SK-N-SH treated with all-trans-retinoic acid at 6 μM for 48 hours (cell line): ENCODE data around the gene KPTN.

Source experiments
- PATZ1 ChIP-seq: fragments of 250-450 bp; sonication (Bioruptor Pico); IDR thresholded peaks from 2 replicates; pipeline ENCODE4 v1.8.0; 2020; ENCODE audit warnings: mild to moderate bottlenecking, moderate library complexity, borderline replicate concordance
- ZNF70 ChIP-seq: fragments of 450-650 bp; formaldehyde crosslinking; IDR thresholded peaks from 2 replicates; pipeline ENCODE4 v1.5.0; 2020; ENCODE audit warnings: mild to moderate bottlenecking, moderate library complexity
- ZNF8 ChIP-seq: fragments of 450-650 bp; formaldehyde crosslinking; IDR thresholded peaks from 2 replicates; pipeline ENCODE4 v1.5.0; 2020; ENCODE audit warnings: mild to moderate bottlenecking, moderate library complexity

- TF ChIP-seq ZNF8 (CRISPR knock-in tag) (no peak), ZNF70 (CRISPR knock-in tag) (no peak), PATZ1 (CRISPR knock-in tag) (no peak)
Measured at GRCh38 chr19:47509973-47510372, 26.0 kb upstream of the KPTN start.
